HG03103 (cell line): ENCODE results near the gene OSBPL10.
"Not testable (repeated sequence)": the region's sequence is repeated elsewhere in the genome, so short reads cannot be mapped to it uniquely, and the experiment has no call there.

ENCODE experiments used
- ATAC-seq: cut with Tn5 transposase; IDR thresholded peaks from one replicate; pipeline ENCODE4 v1.9.1; 2021; ENCODE audit warnings: low read depth; ENCODE audit not compliant: unreplicated experiment

Gene OSBPL10

GRCh38 chr3:31785286-31785685, 195.8 kb downstream of the OSBPL10 start:
- no peak for ATAC-seq

DNA sequence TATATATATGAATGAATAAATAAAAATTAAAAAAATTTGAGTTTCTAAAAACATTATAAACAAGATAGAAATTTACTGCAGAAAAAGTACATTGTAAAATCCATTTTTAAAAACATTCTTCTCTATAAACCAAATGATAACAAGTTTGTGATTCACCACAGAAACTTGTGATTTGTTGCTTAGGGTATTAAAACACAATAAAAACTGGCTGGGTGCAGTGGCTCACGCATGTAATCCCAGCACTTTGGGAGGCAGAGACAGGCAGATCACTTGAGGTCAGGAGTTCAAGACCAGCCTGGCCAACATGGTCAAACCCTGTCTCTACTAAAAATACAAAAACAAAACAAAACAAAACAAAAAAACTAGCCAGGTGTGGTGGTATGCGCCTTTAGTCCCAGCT, 197.2 kb downstream of the OSBPL10 start:
- ATAC-seq, result not testable (repeated sequence)

DNA sequence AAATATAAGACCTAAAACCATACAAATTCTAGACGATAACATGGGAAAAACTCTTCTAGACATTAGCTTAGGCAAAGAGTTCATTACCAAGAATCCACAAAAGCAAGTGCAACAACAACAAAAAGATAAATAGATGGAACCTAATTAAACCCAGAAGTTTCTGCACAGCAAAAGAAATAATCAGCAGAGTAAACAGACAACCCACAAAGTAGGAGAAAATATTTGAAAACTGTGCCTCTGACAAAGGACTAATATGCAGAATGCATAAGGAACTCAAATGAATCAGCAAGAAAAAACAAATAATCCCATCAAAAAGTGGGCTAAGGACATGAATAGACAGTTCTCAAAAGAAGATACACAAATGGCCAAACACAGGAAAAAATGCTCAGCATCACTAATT, 198.8 kb downstream of the OSBPL10 start:
- not testable (repeated sequence) for ATAC-seq

- no peak for ATAC-seq
These were observed 201.5 kb downstream of the OSBPL10 start for GRCh38 chr3:31779514-31779913.

- no peak for ATAC-seq
These were observed 203.2 kb downstream of the OSBPL10 start for GRCh38 chr3:31777887-31778286.

DNA sequence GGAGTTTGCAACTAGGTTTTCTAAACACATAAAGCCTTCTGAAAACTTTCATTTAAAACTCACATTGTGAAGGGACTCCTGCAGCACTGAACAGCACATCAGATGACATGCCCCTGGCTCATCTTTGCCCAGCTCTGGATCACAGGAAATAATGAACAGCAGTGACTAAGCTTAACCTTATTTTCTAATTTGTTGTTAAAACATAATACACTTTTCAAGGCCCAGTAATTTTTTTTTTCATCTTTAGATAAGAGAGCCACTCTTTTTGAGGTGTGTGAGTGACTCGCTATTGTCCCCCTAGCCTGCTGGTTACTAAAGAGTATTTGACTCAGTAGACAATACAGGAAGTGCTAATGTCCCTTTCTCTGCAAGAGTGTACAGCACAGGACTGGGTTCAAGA, 204.0 kb downstream of the OSBPL10 start:
- ATAC-seq, result no peak

DNA sequence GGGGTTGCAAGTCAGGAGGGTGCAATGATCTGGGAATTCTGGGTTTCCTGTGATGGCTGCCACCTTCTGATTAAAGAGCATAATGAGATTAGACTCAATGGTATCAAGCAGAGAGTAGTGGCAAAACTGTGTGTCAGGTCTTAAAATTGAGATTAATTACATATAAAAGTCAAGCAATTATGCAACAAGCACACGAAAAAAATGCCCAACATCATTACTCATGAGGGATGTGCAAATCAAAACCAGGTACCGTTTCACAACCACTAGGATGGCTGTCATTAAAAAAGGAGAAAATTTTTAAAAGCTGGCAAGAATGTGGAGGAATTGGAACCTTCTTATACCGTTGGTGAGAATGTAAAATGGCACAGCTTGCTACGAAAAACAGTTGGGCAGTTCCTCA, 205.0 kb downstream of the OSBPL10 start:
- no peak for ATAC-seq

GRCh38 chr3:31775383-31775782, 205.7 kb downstream of the OSBPL10 start:
- no peak for ATAC-seq

- no peak for ATAC-seq
These were observed 208.1 kb downstream of the OSBPL10 start for GRCh38 chr3:31772758-31773473.

DNA sequence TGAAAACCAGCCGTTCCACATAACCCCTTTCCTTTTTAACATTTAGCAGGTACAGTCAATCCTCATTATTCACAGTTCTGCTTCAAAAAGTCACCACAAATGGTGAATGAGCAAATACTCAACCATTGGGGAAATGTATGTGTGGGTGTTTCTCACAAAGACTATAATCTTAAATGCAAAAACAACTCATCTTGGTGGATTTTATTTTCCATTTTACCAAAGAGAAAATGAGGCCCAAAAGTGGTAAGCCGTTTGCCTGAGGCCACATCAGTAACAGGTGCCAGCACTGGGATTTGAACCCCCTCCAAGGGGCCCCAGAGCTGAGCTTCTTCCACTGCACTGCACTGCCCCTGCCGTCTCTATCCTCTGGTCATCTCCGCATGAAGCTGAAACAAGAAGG, 208.8 kb downstream of the OSBPL10 start:
- ATAC-seq, result no peak

DNA sequence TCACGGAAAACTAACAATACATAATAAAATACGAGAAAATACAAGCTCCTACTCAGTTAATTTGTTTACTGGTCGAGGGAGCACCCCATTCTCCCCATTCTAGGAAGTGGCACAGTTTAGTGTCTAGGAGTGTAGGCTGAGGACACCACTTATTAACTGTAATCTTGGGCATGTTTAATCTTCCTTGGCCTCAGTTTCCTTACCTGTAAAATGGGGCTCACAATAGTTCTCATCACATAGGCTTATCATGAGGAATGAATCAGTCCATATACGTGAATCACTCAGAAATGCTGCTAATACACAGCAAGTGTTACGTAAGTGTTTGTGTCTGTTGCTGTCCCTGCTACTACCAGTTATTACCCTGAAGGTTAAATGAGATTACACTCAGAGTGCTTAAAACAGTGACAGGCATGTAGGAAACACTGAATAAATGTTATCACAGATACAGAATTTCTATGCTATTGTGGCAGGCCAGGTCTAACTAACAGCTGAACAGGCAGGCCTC, 210.2 kb downstream of the OSBPL10 start:
- no peak for ATAC-seq

DNA sequence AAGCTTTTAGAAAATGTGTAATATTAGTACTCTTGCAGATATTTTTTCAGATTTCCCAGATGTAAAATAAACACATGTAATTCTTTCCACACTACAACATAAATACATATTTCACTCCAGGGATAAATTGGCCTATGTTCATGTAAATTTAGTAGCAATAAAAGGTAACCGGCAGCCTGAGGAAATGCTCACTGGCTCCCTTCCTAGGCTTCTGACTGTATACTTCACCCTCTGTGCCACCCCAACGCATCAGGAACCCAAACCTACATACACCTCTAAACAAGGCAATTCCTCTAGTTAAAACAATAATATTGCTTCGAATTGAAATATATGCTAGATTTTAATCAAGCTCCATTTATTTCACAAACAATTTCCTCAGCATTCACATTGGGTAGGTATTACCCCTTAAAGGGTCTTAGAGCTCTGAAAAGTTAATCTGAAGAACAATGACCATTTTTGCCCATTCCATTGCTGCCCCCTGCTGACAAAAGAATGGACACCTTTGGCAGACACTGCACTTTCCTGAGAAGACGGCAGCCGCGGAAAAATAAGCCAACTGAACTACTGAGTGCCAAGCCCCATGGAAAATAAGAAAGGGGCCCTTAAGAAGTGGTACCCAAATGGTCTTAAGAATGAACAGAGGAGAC, 212.5 kb downstream of the OSBPL10 start:
- no peak for ATAC-seq

GRCh38 chr3:31767920-31768319, 213.1 kb downstream of the OSBPL10 start:
- no peak for ATAC-seq

DNA sequence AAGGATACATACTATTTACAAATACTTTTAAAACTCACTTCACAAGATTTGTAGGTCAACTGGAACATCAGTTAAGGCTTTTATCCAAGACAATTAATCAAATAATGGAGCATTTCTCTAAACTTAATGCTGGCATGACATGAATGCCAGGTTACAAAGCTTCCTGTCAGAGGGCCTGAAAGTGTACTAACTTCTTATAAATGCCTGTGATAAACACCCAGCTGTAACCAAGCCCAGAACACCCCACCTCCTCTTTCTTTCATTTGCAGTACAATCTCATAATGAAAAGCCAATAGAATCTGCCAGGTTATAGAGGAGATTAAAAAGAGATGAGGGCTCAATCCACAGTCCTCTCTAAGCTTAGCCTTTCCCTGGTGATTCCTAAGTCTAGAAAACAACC, 214.4 kb downstream of the OSBPL10 start:
- no peak for ATAC-seq

DNA sequence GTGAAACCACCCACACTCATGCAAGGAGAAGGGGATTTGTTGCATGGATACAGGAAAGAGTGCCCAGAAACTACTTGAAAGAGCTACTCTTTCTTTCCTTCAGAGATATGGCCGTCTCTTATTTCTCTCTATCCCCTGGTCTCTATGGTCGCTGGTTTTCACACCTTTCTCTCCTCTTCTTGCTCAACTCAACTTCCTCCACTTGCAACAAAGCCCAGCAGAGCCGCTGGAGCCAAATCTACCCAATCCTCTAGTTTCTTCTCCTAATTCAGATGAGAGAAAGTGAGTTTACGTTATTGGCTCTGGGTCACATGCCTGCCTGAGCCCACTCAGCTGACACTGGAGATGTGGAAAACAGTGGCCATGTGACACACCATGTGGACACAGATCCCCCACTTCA, 215.2 kb downstream of the OSBPL10 start:
- no peak for ATAC-seq

DNA sequence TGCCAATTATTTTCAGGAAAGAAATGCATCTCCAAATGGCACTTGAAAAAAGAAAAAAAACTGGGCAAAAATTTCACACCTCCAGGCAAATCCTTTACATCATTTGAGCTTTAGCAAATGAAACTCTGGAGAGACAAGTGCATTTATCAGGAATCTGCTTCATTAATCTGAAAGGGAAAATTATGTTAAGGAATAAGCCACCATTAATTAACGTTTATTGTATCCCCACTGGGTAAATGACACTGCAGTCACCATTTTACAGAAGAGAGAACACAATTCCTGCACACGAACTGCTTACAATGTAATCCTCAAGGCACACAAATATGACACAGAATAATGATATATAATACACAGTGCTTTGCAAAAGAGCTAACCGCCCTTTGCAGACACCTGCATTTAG, 217.3 kb downstream of the OSBPL10 start:
- ATAC-seq, result no peak

DNA sequence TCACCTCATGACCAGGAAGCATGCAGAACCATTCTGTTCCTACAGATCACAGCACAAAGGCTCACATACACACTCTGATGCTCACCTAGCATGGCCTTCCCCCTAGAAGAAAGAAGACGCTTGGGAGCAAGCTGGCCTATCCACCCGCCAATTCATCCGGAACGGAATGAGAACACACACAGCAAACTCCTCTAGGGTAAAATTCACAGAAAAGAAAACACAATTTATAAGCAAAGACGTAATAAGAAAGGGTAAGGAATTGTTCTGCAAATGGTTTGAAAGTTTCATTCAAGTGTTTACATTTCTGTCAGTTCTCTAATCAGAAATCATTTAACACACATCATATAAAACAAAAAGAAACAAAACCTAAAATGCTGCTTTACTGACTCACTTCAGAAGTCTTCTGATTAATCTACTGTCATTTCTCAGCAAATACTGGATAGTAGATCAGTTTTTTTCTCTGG, 218.1 kb downstream of the OSBPL10 start:
- ATAC-seq, result no peak

DNA sequence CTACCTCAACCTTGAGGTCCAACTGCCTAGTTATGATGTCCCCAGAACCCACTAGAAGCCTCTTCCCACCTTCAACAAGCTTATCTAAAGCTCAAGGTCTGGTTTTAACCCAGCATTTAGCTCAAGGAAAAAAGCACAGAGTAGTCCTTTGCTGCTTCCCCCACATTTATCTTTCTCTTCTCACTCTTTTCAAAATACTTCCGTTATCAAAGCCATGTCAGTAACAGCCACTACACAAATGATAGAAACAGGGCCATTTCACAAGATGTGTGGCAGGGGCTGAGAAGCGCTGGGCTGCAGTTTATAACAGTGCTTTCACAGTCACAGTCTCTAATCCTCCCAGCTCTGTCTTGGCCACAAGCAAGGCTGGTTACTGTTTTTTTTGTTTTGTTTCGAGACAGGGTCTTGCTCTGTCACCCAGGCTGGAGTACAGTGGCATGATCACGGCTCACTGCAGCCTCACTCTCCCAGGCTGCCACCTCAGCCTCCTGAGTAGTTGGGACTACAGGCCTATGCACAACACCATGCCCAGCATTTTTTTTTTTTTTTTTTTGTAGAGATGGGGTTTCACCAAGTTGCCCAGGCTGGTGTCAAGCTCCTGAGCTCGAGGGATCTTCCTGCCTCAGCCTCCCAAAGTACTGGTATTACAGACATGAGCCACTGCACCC, 218.8 kb downstream of the OSBPL10 start:
- no peak for ATAC-seq

DNA sequence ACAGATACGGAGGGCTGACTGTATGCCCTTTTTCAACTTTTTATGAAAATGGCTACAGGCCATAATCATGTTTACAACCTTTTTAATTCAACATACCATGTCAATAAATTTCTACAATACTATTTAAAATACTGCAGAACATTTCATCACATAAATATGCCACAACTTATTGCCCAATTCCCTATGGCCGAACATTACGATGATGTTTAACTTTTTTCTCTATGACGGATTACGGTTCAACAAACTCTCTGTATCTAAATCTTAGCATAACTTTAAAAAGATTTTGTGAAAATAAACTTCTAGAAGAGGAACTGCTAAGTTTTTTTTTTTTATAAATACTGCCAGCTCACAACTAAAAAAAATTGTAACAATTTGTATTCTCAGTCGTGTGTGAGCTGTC, 220.4 kb downstream of the OSBPL10 start:
- ATAC-seq, result no peak

- ATAC-seq, result no peak
These were observed 222.6 kb downstream of the OSBPL10 start for GRCh38 chr3:31758322-31758965.
